Skin of body (tissue), 2 donors: ENCODE data around the gene FHDC1. TPM values are rescaled to one million over a fixed set of nuclear protein-coding genes. Genes with fewer than 3 reads are reported as not detected.

Source experiments
- DNase-seq: peaks from one replicate; lab custom pipeline; 2025; lab: John Stamatoyannopoulos, UW
- total RNA-seq: library from RNA; depleted of rRNA; stranded (reverse); fragments of >200 nt; gene quantifications from one replicate; pipeline ENCODE4 v1.2.3, GENCODE V29; 2014

The FHDC1 gene
- total RNA-seq, 1 donor from 2014 or later: 12.2 TPM

DNA sequence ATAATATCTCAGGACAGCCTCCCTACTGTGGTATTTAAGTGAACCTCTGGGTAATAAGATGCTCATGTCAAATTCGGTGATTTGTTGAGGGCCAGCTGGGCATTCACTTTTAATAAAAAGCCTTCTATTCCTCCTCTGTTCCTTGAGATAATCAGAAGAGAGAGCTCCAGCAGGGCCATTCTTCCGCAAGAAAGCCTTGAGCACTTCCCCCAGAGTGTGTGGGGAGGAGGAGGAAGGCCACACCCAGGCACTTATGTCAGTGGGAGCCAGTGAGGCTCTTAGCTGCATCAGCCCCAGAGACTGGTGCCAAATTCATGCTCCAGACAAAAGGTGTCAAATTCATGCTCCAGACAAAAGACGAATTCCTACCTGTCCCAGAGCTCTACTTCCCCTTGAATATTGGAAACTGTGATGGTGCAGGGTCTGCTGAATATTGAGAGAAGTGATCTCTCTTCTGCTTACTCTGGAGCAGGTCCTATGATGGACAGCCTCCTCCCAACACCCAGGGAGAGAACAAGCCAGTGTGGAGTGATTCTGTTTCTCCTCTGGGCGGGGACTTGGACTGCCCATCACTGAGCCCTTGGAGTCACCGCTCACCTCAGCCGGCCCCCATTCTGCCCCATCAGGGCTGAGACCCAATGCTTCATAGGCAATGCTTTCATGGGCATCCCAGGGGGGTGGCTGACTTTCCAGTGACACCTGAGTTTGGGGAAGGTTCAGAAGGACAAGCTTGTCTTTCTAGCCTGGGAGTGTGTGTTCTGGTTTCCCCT lies 68.1 kb downstream of the FHDC1 start:
- DNase-seq: no peak

DNA sequence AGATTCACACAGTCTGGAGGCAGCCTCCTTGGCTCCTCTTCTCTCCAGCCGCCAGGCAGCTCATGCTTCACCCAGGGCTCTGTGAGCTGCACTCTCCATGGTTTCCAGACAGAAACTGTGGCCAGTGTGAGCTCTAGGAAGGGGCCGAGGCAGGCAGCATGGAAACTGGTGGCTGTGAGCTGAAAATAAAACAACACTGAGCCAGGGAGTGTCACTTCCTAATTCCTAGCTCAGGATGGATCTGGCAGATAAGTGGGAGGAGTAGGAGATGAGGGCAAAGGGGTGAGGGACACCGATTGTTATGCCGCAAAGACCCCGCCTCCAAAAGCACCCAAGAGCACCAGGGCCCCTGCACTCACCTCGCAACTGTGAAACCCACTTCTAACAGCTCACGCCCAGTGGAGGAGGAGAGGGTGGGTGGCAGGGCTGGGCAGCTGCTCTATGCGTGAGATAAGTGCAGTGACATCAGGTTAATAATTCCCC lies 69.8 kb downstream of the FHDC1 start:
- no peak for DNase-seq

DNA sequence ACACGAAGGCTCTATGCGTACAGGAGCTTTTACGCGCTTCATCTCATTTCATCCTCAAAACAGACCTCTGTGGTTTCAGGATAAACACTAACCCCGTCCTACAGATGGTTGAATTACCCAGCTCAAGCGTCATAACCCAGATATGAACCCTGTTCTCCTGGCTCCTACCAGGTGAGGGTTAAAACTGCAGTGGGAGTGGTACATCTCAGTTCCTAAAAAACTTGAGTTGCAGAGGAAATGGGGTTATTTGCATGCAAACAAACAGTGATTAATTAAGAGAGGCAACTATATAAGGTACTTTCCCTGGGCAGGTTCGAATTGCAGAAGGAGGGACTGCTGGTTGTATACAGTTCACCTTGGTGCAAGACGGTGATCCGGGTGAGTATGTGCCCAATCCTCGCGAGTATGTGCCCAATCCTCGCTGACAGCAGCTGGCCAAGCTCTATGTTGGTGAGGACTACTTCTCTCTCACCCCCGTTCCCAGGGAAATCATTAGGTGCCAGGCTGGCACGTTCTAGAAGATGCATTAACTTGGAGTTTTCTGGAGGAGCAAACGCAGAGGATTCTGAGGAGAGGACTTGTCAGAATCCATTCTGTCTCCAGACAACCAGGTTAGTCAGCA lies 72.6 kb downstream of the FHDC1 start:
- no peak for DNase-seq

DNA sequence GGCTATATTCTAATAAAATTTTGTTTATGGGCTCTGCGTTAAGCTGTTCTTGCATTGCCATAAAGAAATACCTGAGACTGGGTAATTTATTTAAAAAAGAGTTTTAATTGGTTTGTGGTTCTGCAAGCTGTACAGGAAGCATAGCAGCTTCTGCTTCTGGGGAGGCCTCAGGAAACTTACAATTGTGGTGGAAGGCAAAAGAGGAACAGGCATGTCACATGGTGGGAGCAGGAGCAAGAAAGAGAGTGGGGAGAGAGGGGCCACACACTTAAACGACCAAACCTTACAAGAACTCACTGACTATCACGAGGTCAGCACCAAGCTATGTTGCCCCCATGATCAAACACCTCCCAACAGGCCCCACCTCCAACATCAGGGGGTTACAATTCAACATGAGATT lies 74.0 kb downstream of the FHDC1 start:
- no peak for DNase-seq

DNA sequence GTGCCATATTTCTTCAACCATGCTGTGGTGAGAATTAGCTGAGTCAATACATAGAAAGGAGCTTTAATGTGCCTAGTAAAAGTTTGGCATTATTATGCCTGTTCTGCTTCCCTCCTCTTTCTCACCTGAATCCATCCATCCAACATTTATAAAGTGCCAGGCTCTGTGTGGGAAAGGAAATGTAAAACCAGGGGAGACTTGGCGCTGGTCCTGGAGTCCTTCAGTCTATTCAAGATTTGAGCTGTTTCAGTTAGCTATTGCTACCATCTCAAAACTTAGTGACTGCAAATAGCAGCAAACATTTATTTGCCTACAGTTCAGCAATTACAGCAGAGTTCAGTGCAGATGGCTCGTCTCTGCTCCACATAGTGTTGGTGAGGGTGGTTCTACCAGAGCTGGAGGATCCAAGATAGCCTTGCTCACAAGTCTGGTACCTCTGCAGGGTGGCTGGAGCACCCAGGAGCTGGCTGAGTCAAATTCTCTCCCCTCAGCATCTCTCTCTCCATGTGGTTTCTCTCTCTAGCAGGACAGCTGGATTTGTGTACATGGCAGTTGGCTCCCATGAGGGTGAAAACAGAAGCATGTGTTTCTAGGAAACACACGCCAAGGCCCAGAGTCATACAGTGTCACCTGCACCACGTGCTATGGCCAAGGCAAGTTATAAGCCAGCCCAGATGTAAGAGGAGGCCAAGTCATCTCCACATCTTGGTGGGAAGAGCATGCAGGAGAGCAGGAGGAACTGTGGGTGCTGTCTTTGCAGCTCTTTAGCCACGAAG lies 77.3 kb downstream of the FHDC1 start:
- DNase-seq: no peak

DNA sequence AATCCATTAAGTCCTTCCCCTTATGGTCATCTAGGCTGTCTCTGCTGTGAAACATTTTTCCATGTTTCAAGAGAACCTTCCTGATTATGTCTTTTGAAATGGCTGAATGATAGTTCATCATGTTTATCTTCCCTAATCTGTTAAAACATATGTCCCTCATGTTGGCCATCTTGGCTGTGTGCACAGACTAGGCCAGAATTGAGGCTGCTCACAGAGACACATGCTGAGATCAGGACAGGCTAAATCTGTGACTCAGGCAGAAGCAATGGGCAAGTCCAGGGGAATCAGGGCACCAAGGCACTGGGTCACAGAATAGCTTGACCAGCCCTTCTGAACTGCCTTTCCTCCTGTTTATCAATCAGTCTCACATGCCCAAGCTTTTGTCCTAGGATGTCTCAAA lies 78.3 kb downstream of the FHDC1 start:
- DNase-seq: no peak

DNA sequence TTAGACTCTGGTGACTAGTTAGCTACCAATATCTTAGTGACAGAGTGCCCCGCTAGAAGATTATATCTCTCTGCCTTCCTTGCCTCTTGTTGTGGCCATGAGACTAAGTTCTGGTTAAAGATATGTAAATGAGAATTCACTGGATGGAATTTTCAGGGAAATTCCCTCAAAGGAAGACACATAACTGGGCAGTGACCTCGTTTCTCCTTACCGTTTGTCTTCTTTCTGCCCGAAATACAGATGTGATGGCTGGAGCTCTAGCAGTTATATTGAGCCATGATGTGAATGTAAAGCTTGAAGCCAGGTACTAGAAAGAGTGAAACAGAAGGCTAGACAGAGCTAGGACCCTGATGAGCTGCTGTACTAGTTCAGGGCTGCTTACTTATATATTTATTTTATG lies 80.5 kb downstream of the FHDC1 start:
- no peak for DNase-seq

DNA sequence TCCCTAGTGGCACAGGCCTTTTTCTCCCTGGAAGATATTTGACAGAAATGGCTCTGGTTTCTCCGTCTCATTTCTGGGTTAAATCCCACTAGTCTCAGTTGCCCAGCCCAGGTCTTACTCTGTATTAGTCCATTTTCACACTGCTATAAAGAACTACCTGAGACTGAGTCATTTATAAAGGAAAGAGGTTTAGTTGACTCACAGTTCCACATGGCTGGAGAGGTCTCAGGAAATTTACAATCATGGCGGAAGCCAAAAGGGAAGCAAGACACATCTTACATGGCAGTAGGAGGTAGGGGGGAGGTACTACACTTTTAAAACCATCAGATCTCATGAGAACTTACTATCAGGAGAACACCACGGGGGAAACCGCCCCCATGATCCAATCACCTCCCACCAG lies 81.9 kb downstream of the FHDC1 start:
- DNase-seq: no peak

DNA sequence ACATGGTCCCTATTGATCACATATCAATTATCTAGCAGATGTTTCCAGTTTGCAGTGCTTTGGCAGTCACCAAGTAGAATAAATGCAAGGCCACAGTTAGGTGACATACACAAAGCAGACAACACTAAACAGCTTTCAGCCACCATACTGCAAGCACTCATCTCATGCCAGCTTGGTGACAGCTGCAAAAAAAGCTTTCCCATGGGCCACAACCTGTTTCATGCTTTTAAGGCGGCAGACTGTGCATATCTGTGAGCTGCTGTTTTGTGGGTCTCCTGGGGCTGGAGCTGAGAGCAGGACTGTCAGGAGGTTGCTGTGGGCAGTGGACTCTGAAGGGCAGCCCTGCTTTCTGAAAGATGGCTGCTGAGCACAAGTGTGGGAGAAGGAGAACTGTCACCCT lies 82.6 kb downstream of the FHDC1 start:
- DNase-seq: no peak

DNA sequence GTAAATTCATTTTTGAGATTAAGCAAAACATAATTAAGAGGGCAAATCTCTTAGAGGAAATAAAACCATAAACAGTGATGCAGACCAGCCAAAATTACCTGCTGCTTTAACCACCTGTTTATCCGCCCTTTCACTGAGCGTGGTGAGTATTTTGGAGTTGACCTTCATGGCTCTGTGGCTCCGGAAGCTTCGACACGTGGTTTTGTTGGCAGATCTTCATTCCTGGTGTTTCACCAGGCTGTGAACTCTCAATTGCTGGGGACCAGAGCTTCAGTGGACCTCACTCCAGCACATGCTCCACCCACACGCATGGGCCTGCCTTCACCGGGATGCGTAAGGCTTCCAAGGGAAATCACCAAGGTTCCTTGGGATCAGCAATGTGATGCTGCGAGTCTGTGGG lies 83.8 kb downstream of the FHDC1 start:
- DNase-seq: no peak

DNA sequence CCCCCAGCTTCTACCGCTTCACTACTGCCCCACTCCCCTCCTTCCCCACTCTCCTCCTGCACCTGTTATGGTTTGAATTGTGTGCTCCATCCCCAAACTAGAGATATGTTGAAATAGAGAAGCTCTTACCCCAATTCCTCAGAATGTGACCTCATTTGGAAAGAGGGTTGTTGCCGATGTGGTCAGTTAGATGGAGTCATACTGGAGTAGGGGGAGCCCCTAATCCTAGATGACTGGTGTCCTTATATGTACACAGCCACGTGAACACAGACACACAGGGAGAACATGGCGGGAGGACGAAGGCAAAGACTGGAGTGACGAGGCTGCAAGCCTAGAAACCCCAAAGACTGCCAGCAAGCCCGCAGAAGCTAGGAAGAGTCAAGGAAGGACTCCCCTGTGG lies 84.3 kb downstream of the FHDC1 start:
- DNase-seq: no peak

DNA sequence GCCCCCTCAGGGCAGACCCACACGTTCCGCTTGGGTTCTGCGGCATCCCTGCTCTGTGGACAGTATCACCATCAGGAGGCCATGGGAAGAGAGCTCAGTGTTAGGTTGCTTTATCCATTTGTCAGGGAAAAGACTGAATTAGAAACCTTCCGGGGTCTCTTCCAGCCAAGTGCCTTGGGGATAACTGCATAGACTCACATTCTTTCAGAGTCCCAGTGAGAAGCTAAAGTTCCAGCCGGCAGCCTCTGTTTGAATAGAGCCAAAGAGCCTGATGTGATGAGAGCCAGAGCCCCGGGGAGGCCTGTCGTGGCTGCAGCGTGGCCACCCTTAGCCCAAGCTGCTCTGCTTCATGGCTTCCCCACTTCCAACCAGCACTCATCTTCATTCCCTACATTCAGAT lies 85.2 kb downstream of the FHDC1 start:
- DNase-seq: no peak

DNA sequence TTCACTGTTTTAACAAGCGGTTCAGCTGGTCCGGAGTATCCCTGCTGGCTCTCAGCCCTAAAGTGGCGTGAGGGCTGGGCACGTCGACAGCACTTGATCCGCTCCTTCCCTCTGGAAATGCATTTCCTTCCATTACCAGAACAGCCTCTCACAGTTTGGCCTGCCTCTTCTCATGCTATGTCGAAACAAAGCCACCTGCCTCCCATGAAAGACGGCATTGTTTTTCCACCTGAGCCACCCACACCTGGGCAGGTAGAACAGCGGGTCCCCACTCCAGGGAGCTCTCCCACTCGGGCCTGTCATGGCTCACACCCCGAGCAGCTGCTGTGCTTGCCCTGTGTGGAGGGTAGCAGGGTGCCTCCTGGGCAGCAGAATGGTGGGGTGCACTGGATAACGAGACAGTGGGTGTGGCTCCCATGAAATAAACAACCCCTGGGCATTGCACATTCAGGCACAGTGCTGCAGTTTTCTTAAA lies 86.2 kb downstream of the FHDC1 start:
- DNase-seq: no peak

DNA sequence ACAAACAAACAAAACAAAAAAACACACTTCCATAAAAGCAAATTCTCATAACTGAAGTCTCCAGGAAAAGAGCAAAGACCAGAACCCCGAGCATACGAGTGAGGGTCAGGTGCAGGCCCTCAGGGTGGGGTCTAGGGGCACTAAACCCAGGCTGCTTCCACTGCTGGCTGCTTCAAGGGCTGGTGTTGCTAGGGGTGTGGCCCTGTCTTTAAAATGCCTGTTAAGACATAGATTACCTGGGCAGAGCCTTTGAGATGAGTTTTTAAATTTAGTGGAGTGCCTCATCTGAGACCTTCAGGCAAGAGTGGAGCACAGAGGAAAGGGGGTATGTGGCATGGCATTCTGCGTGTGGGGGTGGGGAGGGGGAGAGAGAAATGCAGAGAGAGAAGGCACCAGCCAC lies 87.0 kb downstream of the FHDC1 start:
- DNase-seq: no peak

DNA sequence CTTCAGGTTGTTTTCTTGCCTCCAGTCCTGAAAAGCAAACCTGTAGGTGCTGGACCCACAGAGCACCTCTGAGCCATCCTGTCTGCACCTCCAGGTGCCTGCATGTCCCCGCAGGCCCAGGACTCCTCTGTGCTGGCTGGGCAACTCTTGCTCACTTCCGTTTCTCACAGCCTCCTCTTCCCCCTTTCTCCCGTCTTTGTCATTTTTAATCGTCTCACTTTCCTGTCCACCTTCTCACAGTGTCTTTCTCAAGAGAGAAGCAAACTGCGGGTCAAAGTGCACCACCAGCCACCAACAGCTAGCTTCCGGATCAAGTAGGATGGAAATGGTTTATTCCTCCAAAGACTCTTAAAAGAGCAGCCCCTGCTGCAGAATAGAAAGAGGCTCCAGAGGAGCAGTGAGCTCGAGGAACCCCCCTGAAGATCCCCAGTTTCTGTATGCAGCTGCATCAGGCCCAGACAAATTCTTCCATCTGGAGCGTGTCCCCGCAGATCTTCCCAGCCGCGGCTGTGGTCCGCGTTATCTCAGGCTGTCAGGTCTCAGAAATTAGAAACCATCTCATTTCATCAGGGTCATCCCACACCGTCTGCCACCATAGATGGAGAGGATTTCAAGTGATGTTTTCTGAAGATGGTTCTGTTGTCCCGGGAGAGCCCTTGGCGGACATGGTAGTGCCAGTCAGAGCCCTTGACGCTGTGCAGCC lies 87.7 kb downstream of the FHDC1 start:
- DNase-seq: no peak

DNA sequence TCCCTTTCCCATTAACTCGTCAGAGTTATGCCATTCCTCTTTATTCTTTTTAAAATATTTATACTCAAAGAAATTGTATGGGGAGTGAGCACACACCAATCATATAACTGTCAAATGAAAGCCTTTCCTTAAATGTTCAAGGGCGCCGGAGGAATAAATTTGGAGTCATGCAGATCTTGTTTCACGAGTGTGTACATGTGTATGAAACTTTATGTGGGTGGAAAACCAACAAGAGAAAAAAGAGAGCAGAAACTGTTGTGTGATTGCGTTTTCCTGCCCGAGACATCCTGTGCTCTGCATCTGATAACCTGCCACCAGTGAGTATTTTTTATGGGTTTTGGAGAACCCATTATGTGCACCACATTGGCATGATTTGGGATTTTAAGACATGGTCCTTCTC lies 88.3 kb downstream of the FHDC1 start:
- DNase-seq: no peak

DNA sequence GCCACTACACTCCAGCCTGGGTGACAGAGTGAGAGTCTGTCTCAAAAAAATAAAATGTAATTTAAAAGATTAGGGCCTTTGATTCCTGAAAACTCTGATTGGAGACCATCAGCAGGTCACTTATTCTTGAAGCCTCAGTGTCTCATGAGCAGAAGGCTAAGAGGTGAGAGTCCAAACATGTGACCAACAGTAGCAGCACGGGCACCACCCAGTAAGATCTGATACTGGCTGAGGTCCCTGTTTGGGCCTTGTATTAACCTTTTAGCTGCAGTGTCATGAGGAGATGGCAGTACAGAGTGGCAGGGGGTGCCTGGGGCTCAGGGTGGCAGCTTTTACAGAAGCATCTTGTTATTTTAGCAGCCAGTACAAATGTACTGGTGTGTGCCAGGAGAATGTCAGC lies 89.3 kb downstream of the FHDC1 start:
- no peak for DNase-seq

DNA sequence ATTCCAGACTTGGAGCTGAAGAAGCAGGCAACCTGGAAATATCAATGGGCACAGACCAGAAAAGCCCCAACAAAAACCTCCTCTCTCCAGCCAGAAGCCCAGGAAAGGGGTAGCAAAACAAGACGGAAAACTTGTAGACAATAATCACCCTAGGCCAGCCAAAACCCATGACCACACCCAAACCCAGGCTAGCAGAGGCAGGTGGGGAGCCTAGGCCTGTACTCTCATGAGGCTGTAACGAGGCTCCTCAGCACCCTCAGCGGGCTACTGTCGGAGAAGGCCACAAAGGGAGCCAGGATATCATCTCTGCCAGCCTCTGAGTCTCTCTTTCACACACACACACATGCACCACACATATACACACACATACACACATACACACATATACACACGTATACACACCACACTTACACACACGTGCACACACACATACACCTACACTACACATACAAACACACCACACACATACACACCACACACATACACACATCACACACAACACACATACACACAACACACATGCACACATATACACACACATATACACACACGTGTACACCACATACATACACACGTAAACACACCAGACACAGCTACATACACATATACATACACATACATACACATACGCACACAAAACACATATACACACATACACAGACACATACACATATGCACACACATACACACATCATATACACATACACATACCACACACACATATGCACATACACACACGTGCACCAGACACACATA lies 90.6 kb downstream of the FHDC1 start:
- no peak for DNase-seq

DNA sequence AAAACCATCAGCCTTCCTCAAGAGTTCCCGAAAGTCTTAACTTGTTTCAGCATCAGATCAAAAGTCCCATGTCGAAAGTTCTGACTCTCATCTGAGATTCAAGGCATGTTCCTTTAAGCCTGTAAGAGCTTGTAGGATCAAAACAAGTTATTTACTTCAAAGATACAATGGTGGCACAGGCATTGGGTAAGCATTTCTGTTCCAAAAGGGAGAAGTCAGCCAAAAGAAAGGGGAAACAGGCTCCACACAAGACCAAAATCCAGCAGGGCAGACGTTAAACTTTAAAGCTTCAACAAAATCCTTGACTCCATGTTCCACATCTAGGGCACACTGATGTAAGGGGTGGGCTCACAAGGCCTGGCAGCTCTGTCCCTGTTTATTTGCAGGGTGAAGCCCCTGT lies 91.7 kb downstream of the FHDC1 start:
- DNase-seq: no peak

DNA sequence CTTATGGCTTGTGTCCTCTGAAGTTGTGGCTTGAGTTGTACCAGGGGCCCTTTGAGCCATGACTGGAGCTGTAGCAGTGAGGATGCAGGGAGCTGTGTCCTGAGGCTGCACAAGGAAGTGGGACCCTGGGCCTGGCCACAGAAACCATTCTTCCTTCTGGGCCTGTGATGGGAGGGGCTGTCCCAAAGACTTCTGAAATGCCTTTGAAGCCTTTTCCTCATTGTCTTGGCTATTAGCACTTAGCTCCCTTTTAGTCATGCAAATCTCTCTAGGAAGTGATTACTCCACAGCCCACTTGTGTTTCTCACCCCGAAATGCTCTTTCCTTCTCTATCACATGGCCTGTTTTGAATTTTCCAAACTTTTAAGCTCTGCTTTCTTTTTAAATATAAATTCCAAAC lies 92.4 kb downstream of the FHDC1 start:
- no peak for DNase-seq
